Liver (tissue), 3 donors: ENCODE measurements around the gene GNPNAT1.

ENCODE experiments used
- CTCF ChIP-seq: fragments of 150-350 bp; IDR thresholded peaks from 2 replicates; pipeline ENCODE4 v1.5.1; 2017; ENCODE audit warnings: improper control_type of control experiment, low read depth, low read length; ENCODE audit not compliant: missing input control
- RAD21 ChIP-seq, 2 donors: IDR thresholded peaks; 2 replicates each; pipeline ENCODE4 v1.6.1; 2016; ENCODE audit warnings: antibody characterized with exemption in 2 of 2, mild to moderate bottlenecking in 2 of 2
- REST ChIP-seq: IDR thresholded peaks from 2 replicates; pipeline ENCODE4 v1.6.1; 2016; ENCODE audit warnings: antibody characterized with exemption, mild to moderate bottlenecking
- SP1 ChIP-seq: IDR thresholded peaks from 2 replicates; pipeline ENCODE4 v1.6.1; 2018; ENCODE audit warnings: antibody characterized with exemption, mild to moderate bottlenecking
- TAF1 ChIP-seq: conservative IDR thresholded peaks from 2 replicates; pipeline ENCODE4 v1.6.1; 2016; ENCODE audit warnings: antibody characterized with exemption, mild to moderate bottlenecking
- YY1 ChIP-seq: IDR thresholded peaks from 2 replicates; pipeline ENCODE4 v1.6.1; 2016; ENCODE audit warnings: antibody characterized with exemption, mild to moderate bottlenecking
- TF ChIP-seq, protein P1 (sequence below): IDR thresholded peaks from 2 replicates; pipeline ENCODE4 v1.6.1; 2016; ENCODE audit warnings: antibody characterized with exemption
- donor health status: healthy.
- donor health status: healthy.

DNA sequence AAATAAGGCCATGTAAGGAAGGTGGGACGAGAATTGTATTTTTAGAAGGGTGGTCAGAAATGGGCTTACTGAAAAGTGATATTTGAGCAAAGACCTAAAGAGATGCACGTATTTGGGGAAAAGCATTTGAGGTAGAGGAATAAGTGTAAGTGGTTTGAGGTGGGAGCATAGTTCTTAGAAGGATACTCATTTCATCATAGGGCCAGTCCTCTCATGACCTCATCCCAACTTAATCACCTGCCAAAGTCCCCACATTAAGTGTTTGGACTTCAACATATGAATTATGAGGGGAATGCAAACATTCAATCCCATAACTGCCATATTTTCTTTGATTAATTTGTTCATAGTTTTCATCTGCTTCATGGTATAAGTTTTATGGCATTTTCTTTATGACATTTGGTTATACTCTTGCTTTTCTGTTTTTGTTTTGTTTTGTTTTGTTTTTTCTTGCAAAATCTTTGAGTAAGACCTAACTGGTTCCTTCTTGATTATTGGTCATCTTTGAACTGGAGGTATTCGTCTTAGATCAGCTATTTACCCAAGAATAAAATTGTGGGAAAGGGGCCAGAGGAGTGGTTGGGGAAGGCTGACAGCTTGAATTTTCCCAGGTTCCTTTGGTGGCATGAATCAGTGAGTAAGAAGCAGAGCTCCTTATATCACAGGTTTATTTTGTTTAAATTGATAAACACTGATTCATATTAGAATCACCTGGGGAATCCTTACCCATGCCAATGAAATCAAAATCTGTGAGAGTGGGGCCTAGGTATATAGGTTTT is 24.2 kb downstream of the GNPNAT1 start:
- TF ChIP-seq, protein P1, sequence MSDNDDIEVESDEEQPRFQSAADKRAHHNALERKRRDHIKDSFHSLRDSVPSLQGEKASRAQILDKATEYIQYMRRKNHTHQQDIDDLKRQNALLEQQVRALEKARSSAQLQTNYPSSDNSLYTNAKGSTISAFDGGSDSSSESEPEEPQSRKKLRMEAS = no peak
- TF ChIP-seq CTCF = no peak
- TF ChIP-seq SP1 = no peak
- TF ChIP-seq TAF1 = no peak
- TF ChIP-seq RAD21 (IDR thresholded peaks at IDR 0.05) = no peak
- TF ChIP-seq YY1 = no peak
- TF ChIP-seq REST = no peak
